ENCODE results near the gene ZNF628.

GRCh38 chr19:55477905-55478304, 1.5 kb downstream of the ZNF628 start:
- TF ChIP-seq POLR2AphosphoS5 (IDR thresholded peaks at IDR 0.05; ENCODE audit: low read depth, low read length) (no peak), POLR2A (IDR thresholded peaks at IDR 0.05; ENCODE audit: control extremely low read depth in 1 of 2, low read depth in 2 of 2, low read length in 2 of 2) (no peak), CTCF (IDR thresholded peaks at IDR 0.05; ENCODE audit: control extremely low read depth in 1 of 3, insufficient read depth in 1 of 3, low read depth in 1 of 3, low read length in 3 of 3) (no peak), KDM1A (IDR thresholded peaks at IDR 0.05; ENCODE audit: borderline replicate concordance, low read length) (no peak), RFX5 (IDR thresholded peaks at IDR 0.05; ENCODE audit: borderline replicate concordance, low read depth, low read length) (no peak), TAF1 (IDR thresholded peaks at IDR 0.05; ENCODE audit: low read depth, low read length) (no peak), TBP (IDR thresholded peaks at IDR 0.05; ENCODE audit: low read depth, low read length) (no peak), MAFK (IDR thresholded peaks at IDR 0.05; ENCODE audit: low read depth, low read length) (no peak), GABPA (IDR thresholded peaks at IDR 0.05; ENCODE audit: borderline replicate concordance, insufficient read depth, low read length) (no peak), SP1 (IDR thresholded peaks at IDR 0.05; ENCODE audit: low read depth, low read length) (no peak), TCF12 (IDR thresholded peaks at IDR 0.05; ENCODE audit: low read depth, low read length) (no peak), SRF (IDR thresholded peaks at IDR 0.05; ENCODE audit: low read depth, low read length) (no peak), TAF7 (optimal IDR thresholded peaks at IDR 0.05; ENCODE audit: borderline replicate concordance, low read depth, low read length) (no peak)
